GM12892 (cell line): ENCODE measurements around the gene NPAS3.

Experiments used
- POLR2A ChIP-seq: IDR thresholded peaks from 2 replicates; pipeline ENCODE4 v1.6.1; 2011; ENCODE audit warnings: low read depth, low read length, control low read depth
- POLR2AphosphoS5 ChIP-seq: IDR thresholded peaks from 2 replicates; pipeline ENCODE4 v1.6.1; 2011; ENCODE audit warnings: low read depth, low read length, control low read depth

DNA sequence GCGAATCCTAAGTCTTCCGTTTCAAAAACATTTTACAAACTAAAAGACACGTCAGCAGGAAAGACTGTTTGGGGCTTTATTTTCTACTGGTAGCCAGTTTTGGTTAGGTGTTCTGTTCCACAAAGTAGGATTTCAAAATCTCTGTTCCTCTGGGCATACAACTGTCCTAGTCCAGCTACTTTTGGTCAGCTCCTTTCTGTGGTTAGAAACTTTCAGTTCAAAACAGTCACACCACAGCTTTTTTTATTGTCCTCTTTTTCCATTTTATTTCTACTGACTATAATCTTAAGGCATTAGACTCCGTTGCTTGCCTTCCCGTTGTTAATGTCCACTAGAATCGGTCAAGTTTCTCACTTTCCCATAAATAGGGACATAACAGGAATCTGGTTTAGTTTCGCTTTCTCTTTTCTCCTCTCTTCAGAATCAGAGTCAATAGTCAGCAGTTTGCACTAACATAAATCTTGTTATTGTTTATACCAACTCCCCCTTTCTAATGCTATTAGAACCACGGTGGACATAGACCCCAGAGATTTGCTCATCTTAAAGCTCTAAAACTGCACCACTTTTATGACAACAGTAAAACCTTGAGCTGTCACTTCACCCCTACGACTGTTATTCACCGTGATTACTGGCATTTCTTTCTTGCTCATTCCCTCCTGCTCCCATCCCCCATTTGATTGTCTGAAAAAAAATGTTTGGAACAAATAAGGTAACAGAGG, 41.5 kb upstream of the NPAS3 start:
- TF ChIP-seq POLR2AphosphoS5 (no peak), POLR2A (no peak)
